GM19099 (cell line): ENCODE measurements around the gene CYTH4.

Experiments
- POLR2A ChIP-seq: IDR thresholded peaks from 3 replicates; pipeline ENCODE4 v1.6.1; 2011; ENCODE audit warnings: low read depth; ENCODE audit not compliant: insufficient read length; ENCODE audit errors: extremely low read depth

Gene CYTH4

DNA sequence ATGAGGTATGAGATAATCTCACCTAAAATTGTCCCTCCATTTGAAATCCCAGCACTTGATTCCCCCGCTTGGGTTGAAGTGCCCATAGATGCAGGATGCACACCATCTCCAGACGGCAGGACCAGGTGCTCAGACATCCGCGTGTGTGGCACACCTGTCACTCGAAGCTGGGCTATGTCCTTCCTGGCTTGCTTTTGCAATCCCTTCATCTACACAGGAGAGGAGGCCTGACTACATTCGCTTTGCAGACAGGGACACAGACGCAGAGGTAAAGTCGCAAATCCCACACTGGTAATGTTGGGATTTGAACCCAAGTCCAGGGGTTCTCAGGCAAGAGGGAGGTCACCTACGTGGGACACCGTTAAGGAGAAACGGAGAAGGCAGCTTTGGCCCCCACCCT lies 7.2 kb upstream of the CYTH4 start:
- TF ChIP-seq POLR2A, result no peak

DNA sequence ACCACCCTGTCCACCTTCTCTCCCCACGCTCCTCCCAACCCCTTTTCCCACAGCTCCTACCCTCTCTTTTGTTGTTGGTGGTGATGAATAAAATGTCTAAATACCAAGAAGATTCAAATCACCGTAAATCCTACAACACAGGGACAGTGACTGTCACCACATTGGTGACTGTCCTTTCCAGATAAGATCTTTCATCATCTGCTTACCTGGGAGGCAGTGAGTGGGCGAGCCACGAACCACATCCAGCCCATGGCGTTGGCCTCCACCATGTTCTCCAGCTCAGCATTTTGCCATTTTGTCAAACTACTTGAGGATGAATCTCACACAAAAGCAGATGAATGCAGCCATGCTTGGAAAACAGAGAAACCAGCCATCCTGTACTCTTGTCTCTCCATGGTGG lies 6.7 kb upstream of the CYTH4 start:
- no peak for TF ChIP-seq POLR2A

DNA sequence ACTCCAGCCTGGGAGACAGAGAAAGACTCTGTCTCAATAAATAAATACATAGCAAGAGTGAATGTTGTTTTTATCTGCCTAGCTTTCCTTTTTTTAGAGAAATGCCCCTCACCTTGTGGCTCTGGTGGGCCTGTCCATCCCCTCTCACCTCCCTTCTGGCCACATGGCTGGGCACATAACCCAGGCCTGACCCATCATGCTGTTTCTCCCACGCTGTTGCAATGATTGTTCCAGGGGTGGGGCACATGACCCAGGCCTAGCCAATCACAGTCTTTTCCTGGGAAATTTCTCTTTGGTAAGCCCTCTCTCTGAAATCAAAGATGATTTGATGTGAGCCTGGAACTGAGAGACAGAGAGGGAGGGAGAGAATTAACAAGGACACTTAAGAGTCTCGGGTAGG lies 5.5 kb upstream of the CYTH4 start:
- no peak for TF ChIP-seq POLR2A

DNA sequence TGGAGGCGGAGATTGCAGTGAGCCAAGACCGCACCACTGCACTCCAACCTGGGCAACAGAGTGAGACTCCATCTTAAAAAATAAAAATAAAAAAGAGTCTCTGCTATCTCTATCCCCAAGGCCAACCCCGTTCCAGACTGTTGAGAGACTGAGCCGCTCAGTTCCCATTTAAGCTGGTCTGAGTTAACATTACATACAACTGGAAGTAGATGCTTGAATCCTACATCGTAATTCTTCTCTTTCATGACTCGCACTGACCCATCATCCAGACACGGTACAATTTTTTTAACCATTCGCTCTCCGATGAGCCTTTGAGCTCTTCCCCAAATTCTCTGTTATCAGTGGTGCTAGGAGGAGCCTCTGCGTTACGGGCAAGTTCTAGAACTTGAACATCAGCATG lies 4.9 kb upstream of the CYTH4 start:
- TF ChIP-seq POLR2A, result no peak

DNA sequence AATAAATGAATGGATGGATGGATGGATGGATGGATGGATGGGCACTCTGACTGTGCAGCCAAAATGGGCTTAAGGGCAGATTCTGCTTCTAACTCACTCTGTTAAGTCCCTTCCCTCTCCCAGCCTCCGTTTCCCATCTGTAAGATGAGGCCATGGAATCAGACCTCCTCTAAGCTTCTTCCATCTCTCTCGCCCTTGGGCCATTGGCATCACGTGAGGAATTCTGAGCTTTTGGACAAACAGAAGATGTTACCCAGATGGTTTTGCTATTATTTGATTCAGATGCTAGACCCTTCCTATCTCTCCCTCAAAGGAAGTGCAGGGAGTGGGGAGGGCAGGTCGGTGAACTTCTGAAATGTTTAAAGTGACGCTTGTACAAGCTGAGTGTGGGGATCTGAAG lies 4.0 kb upstream of the CYTH4 start:
- TF ChIP-seq POLR2A, result no peak

DNA sequence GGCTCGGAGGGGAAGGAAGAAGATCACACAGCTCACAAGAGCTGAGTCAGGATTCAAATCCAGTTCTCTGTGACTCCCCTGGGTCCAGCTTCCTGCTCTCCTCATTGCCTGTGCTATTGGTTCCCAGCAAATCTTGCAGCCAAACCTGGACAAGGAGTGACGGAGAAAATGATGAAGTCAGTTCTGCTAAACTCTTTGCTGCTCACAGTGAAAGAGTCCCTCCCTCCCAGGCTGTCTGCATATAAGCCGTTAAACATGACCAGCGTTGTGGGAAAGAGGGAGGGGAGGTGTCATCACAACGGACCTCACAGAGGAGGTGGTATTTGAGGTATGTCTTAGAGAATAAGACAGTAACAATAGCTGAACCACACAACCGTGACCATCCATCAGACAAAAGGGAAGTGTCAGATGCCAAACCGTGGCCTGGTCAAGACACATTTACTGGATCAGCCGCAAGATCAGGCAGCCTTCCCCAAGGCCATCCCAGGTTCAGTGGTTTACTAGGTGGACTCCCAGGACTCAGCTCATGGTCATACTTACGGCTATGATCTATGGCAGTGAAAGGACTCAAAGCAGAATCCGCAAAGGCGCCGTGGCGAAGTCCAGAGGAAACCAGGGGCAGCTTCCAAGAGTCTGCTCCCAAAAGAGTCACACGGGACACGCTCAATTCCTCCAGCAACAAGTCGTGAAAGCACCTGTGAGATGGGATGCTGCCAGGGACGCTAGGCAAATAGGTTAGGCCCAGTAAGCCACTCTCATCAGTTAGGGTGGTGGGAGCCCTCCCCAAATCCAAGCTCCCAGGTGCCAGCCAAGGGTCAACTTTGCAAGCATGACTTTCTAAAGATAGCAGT lies 2.8 kb upstream of the CYTH4 start:
- no peak for TF ChIP-seq POLR2A

DNA sequence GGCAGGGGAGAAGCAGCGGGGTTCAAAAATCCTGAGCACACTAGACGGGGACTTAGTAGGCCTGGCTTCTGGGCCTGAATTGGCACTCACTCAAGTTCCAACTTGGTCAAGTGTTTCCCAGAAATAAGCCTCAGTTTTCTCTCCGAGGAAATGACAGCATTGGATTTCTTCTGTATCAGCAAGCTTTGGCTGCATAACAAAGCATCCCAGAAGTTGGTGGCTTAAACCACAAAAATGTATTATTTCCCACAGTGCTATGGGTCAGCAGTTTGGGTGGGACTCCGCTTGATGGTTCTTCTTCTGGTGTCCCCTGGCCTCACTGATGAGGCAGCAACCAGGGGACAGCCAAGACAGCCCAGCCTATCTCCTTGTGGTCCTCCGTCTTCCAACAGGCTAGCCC lies 1.6 kb upstream of the CYTH4 start:
- no peak for TF ChIP-seq POLR2A

DNA sequence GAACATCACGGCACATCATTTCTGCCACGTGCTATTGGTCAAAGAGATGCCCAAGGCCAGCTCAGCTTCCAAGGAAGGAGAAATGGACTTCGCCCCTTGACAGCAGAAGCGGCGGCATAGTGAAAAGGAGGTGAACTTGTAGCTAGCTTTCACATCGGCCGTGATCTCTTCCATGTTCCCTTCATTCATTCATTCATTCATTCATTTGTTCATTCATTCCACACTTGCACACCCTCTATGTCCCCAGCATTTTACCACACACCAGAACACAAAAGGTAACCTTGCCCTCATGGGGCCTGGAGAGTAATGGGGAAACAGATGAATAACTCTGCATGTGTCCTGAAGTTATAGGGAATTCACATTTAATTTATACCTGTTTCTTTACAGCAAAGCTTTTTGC lies 1.1 kb upstream of the CYTH4 start:
- TF ChIP-seq POLR2A, result no peak

DNA sequence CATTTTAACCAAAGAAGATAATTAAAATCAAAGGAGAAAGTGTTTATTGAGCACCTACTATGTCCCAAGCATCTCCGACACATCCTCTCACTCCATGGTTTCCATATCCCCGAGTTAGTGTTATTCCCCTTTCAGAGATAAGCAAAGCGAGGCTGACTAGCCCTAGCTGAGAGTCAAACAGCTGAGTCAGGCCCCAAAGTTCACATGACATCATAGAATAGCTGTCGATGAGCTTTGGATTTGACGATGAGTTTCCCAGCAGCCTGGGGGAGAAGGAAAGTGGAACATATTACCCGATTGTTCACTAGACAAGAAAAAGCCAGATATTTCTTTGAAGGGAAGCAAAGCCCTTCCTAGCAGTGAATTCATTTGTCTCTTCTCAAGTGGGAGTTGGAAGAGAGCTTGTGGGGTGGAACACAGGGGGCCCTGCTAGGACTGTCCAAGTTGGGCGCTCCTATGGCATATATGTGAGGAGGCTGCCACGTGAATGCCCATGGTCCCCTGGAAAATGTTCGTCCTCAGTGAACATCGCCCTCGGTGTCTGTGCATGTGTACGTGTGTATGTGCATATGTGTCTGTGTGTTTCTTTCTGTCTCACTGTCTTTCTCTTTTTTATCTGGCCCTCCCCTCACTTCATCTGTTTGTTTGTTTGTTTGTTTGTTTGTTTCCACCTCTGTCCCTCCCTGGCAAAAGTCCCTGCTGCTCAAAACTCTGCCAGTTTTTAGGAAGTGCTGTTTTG lies 493 bp upstream of the CYTH4 start:
- no peak for TF ChIP-seq POLR2A

DNA sequence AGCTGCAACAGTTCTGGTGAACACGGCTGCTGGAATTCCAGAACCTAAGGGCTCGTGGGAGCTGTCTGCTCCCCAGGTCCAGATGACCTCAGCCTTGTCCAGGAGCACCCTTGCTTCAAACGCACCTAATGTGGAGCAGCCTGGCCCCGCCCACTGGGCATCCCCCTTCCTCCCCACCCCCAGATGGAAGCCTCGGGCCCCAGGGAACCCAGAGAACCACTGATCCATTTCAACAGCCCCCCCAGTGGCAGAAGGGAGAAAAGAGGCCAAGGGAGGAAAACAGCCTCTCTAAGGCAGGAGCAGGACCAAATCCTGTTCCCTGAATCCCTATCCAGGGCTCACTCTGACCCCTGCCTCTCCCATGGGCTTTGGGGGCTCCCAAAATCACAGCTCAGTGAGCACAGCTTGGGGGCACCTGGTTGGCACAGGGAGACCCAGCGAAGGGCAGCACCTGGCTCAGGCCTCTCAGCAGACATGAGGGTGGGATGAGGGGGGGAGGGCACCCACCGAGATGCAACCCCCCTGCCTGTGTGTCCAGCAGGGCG lies 1.2 kb downstream of the CYTH4 start:
- no peak for TF ChIP-seq POLR2A

DNA sequence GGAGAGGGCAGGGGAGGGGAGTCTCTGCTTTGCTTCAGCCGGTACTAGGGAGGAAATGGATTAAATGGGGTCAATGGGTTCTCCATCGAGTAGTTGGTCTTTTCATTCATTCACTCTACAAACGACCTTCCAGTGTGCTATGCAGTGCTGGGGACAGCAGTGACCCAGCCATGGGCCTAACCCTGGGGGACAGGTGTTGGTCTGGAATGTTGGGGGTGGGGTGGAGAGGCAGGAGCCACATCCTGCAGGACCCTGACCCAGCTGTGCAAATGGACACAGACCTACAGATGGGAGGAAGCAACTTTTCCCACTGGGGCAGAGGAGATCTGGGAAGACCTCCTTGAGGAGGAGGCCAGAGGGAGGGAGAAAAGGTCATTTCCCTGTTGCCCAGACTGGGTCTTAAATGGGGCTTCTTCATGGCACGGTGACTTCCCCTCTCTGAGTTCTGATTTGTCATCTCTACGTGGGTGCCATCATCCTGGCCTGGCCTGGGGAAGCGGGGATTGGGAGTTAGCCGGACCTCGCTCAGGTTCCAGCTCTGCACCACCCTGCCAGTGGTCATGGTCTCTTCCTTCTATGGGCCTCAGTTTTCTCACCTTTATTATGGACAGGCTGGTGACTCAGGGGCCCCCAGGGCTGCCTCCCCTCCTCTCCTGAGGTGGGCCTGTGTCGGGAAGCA lies 2.0 kb downstream of the CYTH4 start:
- TF ChIP-seq POLR2A, result no peak

DNA sequence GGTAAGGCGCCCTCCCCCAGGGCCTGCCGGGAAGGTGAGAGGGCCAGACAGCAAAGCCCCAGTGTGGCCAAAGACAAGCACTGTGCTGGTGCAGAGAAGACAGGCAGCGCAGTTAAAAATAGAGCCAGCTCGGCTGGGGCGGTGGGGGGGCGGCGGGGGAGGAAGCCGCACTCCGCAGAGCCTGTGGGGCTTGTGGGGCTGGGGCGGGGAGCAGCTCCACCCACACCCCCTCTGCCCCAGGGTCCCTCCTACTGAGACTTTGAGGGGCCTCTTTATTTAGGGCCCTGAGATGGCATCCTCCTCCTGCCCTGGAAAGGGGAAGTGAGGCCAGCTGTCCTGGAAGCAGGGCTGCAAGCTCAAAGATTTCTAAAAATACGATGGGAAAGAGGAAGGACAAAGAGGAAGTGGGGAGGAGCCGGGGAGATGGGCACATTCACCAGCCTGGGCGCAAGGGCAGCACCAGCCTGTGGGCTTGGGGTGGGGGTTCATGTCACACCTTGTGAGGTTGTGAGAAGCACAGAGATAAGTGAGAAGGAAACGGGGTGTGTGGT lies 2.6 kb downstream of the CYTH4 start:
- TF ChIP-seq POLR2A, result no peak

DNA sequence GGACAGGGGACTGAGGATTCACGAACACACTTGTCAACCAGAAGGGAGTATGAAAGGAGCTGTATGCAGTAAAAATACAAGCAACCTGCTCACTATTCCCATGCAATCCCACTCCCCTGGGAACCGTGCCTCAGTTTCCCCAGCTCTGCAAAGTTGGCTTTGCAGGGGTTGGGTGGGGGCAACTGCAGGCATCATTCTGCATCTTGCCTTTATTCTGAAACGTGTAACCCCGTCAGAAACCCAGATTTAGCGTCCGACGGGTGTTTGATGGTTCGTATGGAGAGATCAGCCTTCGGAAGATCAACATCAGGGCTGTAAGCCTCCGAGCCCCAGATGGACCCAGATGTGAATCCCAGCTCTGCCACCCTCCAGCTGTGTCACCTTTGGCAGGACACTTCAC lies 3.6 kb downstream of the CYTH4 start:
- TF ChIP-seq POLR2A, result no peak

DNA sequence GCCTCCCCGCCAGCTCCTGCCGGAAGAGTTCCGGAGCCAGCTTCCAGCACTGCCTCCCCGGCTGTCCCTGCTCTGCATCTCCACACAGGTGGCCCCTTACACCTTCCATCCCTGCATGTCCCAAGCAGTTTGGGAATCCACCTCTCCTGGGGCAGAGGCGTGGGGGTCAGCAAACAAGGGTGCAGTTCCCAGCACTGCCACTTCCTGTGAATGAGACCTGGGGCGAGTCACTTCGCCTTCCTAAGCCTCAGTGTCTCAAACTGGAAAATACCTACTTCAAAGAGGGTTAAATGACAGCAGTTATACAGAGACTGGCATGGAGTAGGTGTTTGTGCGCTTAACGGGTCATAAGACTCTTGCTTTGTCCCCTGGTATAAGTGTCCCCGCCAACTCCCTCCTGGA lies 5.2 kb downstream of the CYTH4 start:
- no peak for TF ChIP-seq POLR2A

DNA sequence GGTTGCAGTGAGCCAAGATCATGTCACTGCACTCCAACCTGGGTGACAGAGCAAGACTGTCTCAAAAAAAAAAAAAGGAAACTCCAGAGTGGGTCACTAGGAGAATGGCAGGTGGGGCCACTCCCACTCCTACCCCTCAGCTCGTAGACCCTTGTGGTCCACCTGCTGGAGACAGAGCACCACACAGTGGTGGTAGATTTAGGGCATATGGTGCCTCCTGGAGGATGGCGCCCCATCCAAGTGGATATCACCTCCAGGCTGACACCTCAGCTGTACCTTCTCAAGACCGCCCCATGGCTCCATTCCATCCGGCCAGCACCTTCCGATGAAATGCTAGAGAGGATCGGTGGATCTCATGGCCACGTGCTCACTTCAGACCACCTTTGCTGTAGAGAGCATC lies 6.2 kb downstream of the CYTH4 start:
- TF ChIP-seq POLR2A, result no peak
